NOMO-1 treated with DMSO at 0.1 percent for 48 hours (cell line): ENCODE results near the gene PRDM10.
A peak's percentile ranks its signal among the peaks of the same experiment; 100 is the strongest.

Source experiments
- DNase-seq: peaks from one replicate; lab custom pipeline; 2025; ENCODE audit not compliant: unreplicated experiment; lab: John Stamatoyannopoulos, UW

The PRDM10 gene

GRCh38 chr11:129854232-129854805 lies 148.3 kb downstream of the PRDM10 start:
- no peak for DNase-seq

- no peak for DNase-seq
Measured at GRCh38 chr11:129853518-129854231, 149.0 kb downstream of the PRDM10 start.

GRCh38 chr11:129852125-129852740 lies 150.4 kb downstream of the PRDM10 start:
- peak; percentile 38 for DNase-seq
